Measurements from ENCODE around the gene HEXB.

The HEXB gene

GRCh38 chr5:74693191-74693590 lies 8.2 kb downstream of the HEXB start (continued):
- no peak for TF ChIP-seq SNAI2 (CRISPR knock-in tag; IDR thresholded peaks at IDR 0.05)

DNA sequence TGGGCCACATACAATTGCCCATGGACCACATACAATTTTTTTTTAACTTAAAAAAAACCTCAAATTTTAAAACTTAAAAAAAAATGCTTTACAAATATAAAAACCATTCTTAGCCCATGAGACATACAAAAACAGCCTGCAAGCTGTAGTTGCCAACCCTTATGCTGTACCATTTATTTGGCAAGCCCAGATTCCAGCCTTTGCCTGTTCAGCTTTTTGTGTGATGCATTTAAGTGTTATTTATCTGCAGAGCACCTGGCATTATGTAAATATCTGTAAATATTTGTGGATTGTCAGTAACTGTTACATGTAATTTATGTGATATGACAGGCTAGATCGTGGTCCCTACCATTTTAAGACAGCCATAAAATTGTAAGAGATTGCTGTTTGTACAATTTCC lies 32.6 kb downstream of the HEXB start:
- ATAC-seq, result no peak
- TF ChIP-seq TOX (CRISPR knock-in tag; IDR thresholded peaks at IDR 0.05; ENCODE audit: borderline replicate concordance), result no peak
- no peak for TF ChIP-seq ESRRG (CRISPR knock-in tag; IDR thresholded peaks at IDR 0.05)
- no peak for TF ChIP-seq OSR1 (CRISPR knock-in tag; IDR thresholded peaks at IDR 0.05)
- no peak for TF ChIP-seq TCF4 (CRISPR knock-in tag; IDR thresholded peaks at IDR 0.05; ENCODE audit: borderline replicate concordance)
- TF ChIP-seq, protein P1, sequence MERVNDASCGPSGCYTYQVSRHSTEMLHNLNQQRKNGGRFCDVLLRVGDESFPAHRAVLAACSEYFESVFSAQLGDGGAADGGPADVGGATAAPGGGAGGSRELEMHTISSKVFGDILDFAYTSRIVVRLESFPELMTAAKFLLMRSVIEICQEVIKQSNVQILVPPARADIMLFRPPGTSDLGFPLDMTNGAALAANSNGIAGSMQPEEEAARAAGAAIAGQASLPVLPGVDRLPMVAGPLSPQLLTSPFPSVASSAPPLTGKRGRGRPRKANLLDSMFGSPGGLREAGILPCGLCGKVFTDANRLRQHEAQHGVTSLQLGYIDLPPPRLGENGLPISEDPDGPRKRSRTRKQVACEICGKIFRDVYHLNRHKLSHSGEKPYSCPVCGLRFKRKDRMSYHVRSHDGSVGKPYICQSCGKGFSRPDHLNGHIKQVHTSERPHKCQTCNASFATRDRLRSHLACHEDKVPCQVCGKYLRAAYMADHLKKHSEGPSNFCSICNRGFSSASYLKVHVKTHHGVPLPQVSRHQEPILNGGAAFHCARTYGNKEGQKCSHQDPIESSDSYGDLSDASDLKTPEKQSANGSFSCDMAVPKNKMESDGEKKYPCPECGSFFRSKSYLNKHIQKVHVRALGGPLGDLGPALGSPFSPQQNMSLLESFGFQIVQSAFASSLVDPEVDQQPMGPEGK (CRISPR knock-in tag; IDR thresholded peaks at IDR 0.05; ENCODE audit: borderline replicate concordance), result no peak
- TF ChIP-seq SNAI2 (CRISPR knock-in tag; IDR thresholded peaks at IDR 0.05), result no peak
- TF ChIP-seq ARNTL (CRISPR knock-in tag; IDR thresholded peaks at IDR 0.05; ENCODE audit: borderline replicate concordance, low read depth), result no peak
- no peak for TF ChIP-seq ZNF565 (CRISPR knock-in tag; conservative IDR thresholded peaks at IDR 0.05; ENCODE audit: low read depth)
- no peak for TF ChIP-seq CSDC2 (CRISPR knock-in tag; IDR thresholded peaks at IDR 0.05)
- no peak for TF ChIP-seq BACH2 (CRISPR knock-in tag; IDR thresholded peaks at IDR 0.05; ENCODE audit: borderline replicate concordance)
- TF ChIP-seq CREB5 (CRISPR knock-in tag; IDR thresholded peaks at IDR 0.05; ENCODE audit: low read depth), result no peak
- no peak for TF ChIP-seq ZFP3 (CRISPR knock-in tag; IDR thresholded peaks at IDR 0.05)
- TF ChIP-seq POU6F1 (CRISPR knock-in tag; IDR thresholded peaks at IDR 0.05; ENCODE audit: borderline replicate concordance, low read depth), result no peak
- TF ChIP-seq ISL1 (CRISPR knock-in tag; IDR thresholded peaks at IDR 0.05), result no peak
- TF ChIP-seq GLIS3 (CRISPR knock-in tag; IDR thresholded peaks at IDR 0.05), result no peak
- TF ChIP-seq ZFP30 (CRISPR knock-in tag; IDR thresholded peaks at IDR 0.05), result no peak

- TF ChIP-seq TOX (CRISPR knock-in tag; IDR thresholded peaks at IDR 0.05; ENCODE audit: borderline replicate concordance) (no peak), ZFP30 (CRISPR knock-in tag; IDR thresholded peaks at IDR 0.05) (no peak), BACH2 (CRISPR knock-in tag; IDR thresholded peaks at IDR 0.05; ENCODE audit: borderline replicate concordance) (no peak), CREB5 (CRISPR knock-in tag; IDR thresholded peaks at IDR 0.05; ENCODE audit: low read depth) (no peak), PPARA (CRISPR knock-in tag; IDR thresholded peaks at IDR 0.05; ENCODE audit: borderline replicate concordance) (no peak), POU6F1 (CRISPR knock-in tag; IDR thresholded peaks at IDR 0.05; ENCODE audit: borderline replicate concordance, low read depth) (no peak), ESRRG (CRISPR knock-in tag; IDR thresholded peaks at IDR 0.05) (no peak), CSRNP3 (CRISPR knock-in tag; IDR thresholded peaks at IDR 0.05) (no peak), ZFP3 (CRISPR knock-in tag; IDR thresholded peaks at IDR 0.05) (no peak), OSR1 (CRISPR knock-in tag; IDR thresholded peaks at IDR 0.05) (no peak), ISL1 (CRISPR knock-in tag; IDR thresholded peaks at IDR 0.05) (no peak), GLIS3 (CRISPR knock-in tag; IDR thresholded peaks at IDR 0.05) (no peak), ZNF565 (CRISPR knock-in tag; conservative IDR thresholded peaks at IDR 0.05; ENCODE audit: low read depth) (no peak), TSHZ2 (CRISPR knock-in tag; IDR thresholded peaks at IDR 0.05) (no peak), ZNF70 (CRISPR knock-in tag; IDR thresholded peaks at IDR 0.05) (no peak), SNAI2 (CRISPR knock-in tag; IDR thresholded peaks at IDR 0.05) (no peak), CSDC2 (CRISPR knock-in tag; IDR thresholded peaks at IDR 0.05) (no peak), ZNF8 (CRISPR knock-in tag; IDR thresholded peaks at IDR 0.05) (no peak)
- TF ChIP-seq, protein P1 (CRISPR knock-in tag; IDR thresholded peaks at IDR 0.05; ENCODE audit: borderline replicate concordance), result no peak
- no peak for ATAC-seq
Observed at GRCh38 chr5:74722271-74722670, 37.2 kb downstream of the HEXB start.
